HepG2 (cell line): Measurements from ENCODE around the gene BAHCC1. TPM values are rescaled to one million over a fixed set of nuclear protein-coding genes. Genes with fewer than 3 reads are reported as not detected.
A peak's percentile ranks its signal among the peaks of the same experiment; 100 is the strongest.

ENCODE experiments used
- HOXA5 ChIP-seq: sonication (generic); formaldehyde crosslinking; IDR thresholded peaks from 2 replicates; pipeline ENCODE4 v1.4.0; 2020; ENCODE audit warnings: missing genetic modification reagents
- MBD4 ChIP-seq: IDR thresholded peaks from 2 replicates; pipeline ENCODE4 v1.6.1; 2012; ENCODE audit warnings: low read length, inconsistent platforms, borderline replicate concordance
- MED8 ChIP-seq: sonication (generic); formaldehyde crosslinking; IDR thresholded peaks from 2 replicates; pipeline ENCODE4 v1.8.1; 2023; ENCODE audit warnings: mild to moderate bottlenecking, missing genetic modification reagents; ENCODE audit not compliant: insufficient replicate concordance
- PRMT3 ChIP-seq: sonication (generic); formaldehyde crosslinking; IDR thresholded peaks from 2 replicates; pipeline ENCODE4 v1.8.1; 2022; ENCODE audit warnings: low read depth, mild to moderate bottlenecking, moderate library complexity, missing genetic modification reagents, borderline replicate concordance
- SP1 ChIP-seq, 2 experiments: fragments of 450-650 bp in 1 of 2; sonication (generic) in 1 of 2; formaldehyde crosslinking in 1 of 2; IDR thresholded peaks; 2 replicates each; pipeline versions ENCODE4 v1.4.0 to v1.6.1; 2016 to 2020; ENCODE audit warnings: missing genetic modification reagents in 1 of 2
- TSC22D2 ChIP-seq: sonication (generic); formaldehyde crosslinking; IDR thresholded peaks from 2 replicates; pipeline ENCODE4 v1.5.1; 2020; ENCODE audit warnings: missing genetic modification reagents, mild to moderate bottlenecking, borderline replicate concordance
- ZNF224 ChIP-seq: sonication (generic); formaldehyde crosslinking; IDR thresholded peaks from 2 replicates; pipeline ENCODE4 v1.5.0; 2020; ENCODE audit warnings: mild to moderate bottlenecking, missing genetic modification reagents
- ZNF264 ChIP-seq: sonication (generic); formaldehyde crosslinking; IDR thresholded peaks from 2 replicates; pipeline ENCODE4 v1.4.0; 2020; ENCODE audit warnings: missing genetic modification reagents
- ZNF550 ChIP-seq: sonication (generic); formaldehyde crosslinking; IDR thresholded peaks from 2 replicates; pipeline ENCODE4 v1.4.0; 2020; ENCODE audit warnings: mild to moderate bottlenecking, missing genetic modification reagents, borderline replicate concordance
- ZNF703 ChIP-seq: sonication (generic); formaldehyde crosslinking; IDR thresholded peaks from 2 replicates; pipeline ENCODE4 v1.5.1; 2020; ENCODE audit warnings: missing genetic modification reagents, mild to moderate bottlenecking, moderate library complexity, borderline replicate concordance
- ZNF776 ChIP-seq: sonication (generic); formaldehyde crosslinking; IDR thresholded peaks from 2 replicates; pipeline ENCODE4 v1.4.0; 2020; ENCODE audit warnings: mild to moderate bottlenecking, missing genetic modification reagents
- polyA plus RNA-seq, 8 experiments: library from polyadenylated mRNA; depleted of rRNA in 3 of 8; stranded (reverse) in 7 of 8; unstranded in 1 of 8; fragments of >200 nt; fragmentation: Illumina TruSeq in 4 of 8; extraction: Trizol in 4 of 8; gene quantifications; 2 replicates each; pipeline versions ENCODE4 v1.2.1 to v1.2.3, GENCODE V29; 2011 to 2016; ENCODE audit warnings: low read depth in 4 of 8, missing spikeins in 1 of 8, mixed read lengths in 1 of 8; ENCODE audit not compliant: insufficient read depth in 1 of 8
- total RNA-seq, 5 experiments: library from RNA; depleted of rRNA; stranded (reverse); fragments of >200 nt; fragmentation: Illumina TruSeq; extraction: Trizol; gene quantifications; 2 replicates each; pipeline ENCODE4 v1.2.3, GENCODE V29; 2016; ENCODE audit warnings: low read depth in 1 of 5
- TF ChIP-seq, protein P1 (sequence below): sonication (generic); formaldehyde crosslinking; IDR thresholded peaks from 2 replicates; pipeline ENCODE4 v1.8.1; 2023; ENCODE audit warnings: mild to moderate bottlenecking, missing genetic modification reagents, borderline replicate concordance
- TF ChIP-seq, protein P2 (sequence below): fragments of 450-650 bp; IDR thresholded peaks from 2 replicates; pipeline ENCODE4 v1.6.1; 2016
- TF ChIP-seq, protein P3 (sequence below): sonication (generic); formaldehyde crosslinking; IDR thresholded peaks from 2 replicates; pipeline ENCODE4 v1.4.0; 2020; ENCODE audit warnings: mild to moderate bottlenecking, missing genetic modification reagents
- TF ChIP-seq, protein P4 (sequence below): sonication (generic); formaldehyde crosslinking; IDR thresholded peaks from 2 replicates; pipeline ENCODE4 v1.8.0; 2022; ENCODE audit warnings: missing genetic modification reagents, mild to moderate bottlenecking, borderline replicate concordance
- TF ChIP-seq, protein P5 (sequence below), 2 experiments: sonication (generic) in 1 of 2; formaldehyde crosslinking in 1 of 2; IDR thresholded peaks; 2 replicates each; pipeline versions ENCODE4 v1.6.1 to v1.9.0; 2014 to 2022; ENCODE audit warnings: antibody characterized with exemption in 1 of 2, borderline replicate concordance in 1 of 2, inconsistent platforms in 1 of 2, low read depth in 1 of 2, missing genetic modification reagents in 1 of 2

Gene BAHCC1
- total and polyA plus RNA-seq, 2 of the 13 experiments (the other 11 are each of a cell fraction or from before 2014, with no cell fraction given) = 1.4 to 1.7 TPM

DNA sequence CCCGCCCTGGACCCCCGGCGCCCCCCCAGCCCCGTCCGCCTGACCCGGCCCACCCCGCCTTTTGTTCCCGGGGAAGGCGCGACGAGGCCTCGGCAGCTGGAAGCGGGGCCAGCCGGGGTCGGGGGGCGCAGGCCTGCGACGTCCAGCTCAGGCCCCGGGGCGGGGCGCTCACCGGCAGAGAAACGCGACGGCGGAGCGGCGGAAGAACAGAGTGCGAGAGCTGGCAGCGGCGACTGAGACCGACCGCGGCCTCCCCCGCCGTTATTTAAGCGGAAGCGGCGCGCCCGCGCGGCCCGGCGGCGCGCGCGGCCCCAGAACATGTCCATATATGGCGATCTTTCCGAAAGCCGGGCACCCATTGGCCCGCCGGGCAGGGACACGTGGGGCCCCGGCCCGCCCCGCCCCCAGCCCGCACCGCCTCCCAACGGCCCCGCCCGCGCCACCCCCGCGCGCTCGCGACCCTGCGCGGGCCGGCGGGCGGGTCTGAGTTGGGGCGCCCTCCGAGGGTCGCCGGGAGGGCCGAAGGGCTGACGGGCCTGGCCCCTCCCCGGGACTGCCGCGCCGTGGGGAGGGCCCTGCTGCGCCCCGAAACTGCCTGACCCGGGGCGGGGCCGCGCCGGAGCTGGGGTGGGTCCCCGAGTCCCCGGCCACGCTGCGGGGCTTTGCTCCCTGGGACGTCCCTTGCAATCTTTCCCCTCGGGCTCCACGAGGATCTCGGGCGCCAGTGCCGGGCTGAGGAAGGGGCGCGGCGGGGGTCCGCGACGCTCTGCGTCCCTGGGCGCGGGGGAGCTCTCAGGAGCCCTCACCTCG lies 117.5 kb downstream of the BAHCC1 start, which contains the start of gene ACTG1 (continued):
- TF ChIP-seq ZNF550 (CRISPR knock-in tag) (no peak), ZNF264 (CRISPR knock-in tag) (0 out of 2 replicates have a peak, but pooled peaks have one; percentile 30), PRMT3 (CRISPR knock-in tag) (no peak), ZNF224 (CRISPR knock-in tag) (no peak), ZNF703 (CRISPR knock-in tag) (no peak), MBD4 (no peak), SP1 (IDR thresholded peaks at IDR 0.05) (no peak), SP1 (CRISPR knock-in tag; IDR thresholded peaks at IDR 0.05) (peak; percentile 22), HOXA5 (CRISPR knock-in tag) (peak; percentile 85), TSC22D2 (CRISPR knock-in tag) (peak; percentile 82; the same call in 1 of the 2 replicates), MED8 (peak; percentile 67), ZNF776 (peak; percentile 28; the same call in 1 of the 2 replicates)
- TF ChIP-seq, protein P1, sequence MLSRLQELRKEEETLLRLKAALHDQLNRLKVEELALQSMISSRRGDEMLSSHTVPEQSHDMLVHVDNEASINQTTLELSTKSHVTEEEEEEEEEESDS = no peak
- TF ChIP-seq, protein P2, sequence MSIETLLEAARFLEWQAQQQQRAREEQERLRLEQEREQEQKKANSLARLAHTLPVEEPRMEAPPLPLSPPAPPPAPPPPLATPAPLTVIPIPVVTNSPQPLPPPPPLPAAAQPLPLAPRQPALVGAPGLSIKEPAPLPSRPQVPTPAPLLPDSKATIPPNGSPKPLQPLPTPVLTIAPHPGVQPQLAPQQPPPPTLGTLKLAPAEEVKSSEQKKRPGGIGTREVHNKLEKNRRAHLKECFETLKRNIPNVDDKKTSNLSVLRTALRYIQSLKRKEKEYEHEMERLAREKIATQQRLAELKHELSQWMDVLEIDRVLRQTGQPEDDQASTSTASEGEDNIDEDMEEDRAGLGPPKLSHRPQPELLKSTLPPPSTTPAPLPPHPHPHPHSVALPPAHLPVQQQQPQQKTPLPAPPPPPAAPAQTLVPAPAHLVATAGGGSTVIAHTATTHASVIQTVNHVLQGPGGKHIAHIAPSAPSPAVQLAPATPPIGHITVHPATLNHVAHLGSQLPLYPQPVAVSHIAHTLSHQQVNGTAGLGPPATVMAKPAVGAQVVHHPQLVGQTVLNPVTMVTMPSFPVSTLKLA = no peak
- TF ChIP-seq, protein P3, sequence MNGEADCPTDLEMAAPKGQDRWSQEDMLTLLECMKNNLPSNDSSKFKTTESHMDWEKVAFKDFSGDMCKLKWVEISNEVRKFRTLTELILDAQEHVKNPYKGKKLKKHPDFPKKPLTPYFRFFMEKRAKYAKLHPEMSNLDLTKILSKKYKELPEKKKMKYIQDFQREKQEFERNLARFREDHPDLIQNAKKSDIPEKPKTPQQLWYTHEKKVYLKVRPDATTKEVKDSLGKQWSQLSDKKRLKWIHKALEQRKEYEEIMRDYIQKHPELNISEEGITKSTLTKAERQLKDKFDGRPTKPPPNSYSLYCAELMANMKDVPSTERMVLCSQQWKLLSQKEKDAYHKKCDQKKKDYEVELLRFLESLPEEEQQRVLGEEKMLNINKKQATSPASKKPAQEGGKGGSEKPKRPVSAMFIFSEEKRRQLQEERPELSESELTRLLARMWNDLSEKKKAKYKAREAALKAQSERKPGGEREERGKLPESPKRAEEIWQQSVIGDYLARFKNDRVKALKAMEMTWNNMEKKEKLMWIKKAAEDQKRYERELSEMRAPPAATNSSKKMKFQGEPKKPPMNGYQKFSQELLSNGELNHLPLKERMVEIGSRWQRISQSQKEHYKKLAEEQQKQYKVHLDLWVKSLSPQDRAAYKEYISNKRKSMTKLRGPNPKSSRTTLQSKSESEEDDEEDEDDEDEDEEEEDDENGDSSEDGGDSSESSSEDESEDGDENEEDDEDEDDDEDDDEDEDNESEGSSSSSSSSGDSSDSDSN (CRISPR knock-in tag) = peak; percentile 22; the same call in 1 of the 2 replicates
- TF ChIP-seq, protein P4, sequence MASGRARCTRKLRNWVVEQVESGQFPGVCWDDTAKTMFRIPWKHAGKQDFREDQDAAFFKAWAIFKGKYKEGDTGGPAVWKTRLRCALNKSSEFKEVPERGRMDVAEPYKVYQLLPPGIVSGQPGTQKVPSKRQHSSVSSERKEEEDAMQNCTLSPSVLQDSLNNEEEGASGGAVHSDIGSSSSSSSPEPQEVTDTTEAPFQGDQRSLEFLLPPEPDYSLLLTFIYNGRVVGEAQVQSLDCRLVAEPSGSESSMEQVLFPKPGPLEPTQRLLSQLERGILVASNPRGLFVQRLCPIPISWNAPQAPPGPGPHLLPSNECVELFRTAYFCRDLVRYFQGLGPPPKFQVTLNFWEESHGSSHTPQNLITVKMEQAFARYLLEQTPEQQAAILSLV = peak; percentile 69; the same call in 1 of the 2 replicates
- TF ChIP-seq, protein P5, sequence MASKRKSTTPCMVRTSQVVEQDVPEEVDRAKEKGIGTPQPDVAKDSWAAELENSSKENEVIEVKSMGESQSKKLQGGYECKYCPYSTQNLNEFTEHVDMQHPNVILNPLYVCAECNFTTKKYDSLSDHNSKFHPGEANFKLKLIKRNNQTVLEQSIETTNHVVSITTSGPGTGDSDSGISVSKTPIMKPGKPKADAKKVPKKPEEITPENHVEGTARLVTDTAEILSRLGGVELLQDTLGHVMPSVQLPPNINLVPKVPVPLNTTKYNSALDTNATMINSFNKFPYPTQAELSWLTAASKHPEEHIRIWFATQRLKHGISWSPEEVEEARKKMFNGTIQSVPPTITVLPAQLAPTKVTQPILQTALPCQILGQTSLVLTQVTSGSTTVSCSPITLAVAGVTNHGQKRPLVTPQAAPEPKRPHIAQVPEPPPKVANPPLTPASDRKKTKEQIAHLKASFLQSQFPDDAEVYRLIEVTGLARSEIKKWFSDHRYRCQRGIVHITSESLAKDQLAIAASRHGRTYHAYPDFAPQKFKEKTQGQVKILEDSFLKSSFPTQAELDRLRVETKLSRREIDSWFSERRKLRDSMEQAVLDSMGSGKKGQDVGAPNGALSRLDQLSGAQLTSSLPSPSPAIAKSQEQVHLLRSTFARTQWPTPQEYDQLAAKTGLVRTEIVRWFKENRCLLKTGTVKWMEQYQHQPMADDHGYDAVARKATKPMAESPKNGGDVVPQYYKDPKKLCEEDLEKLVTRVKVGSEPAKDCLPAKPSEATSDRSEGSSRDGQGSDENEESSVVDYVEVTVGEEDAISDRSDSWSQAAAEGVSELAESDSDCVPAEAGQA (IDR thresholded peaks at IDR 0.05; ENCODE audit: low read depth) = 0 out of 2 replicates have a peak, but pooled peaks have one; percentile 11
- TF ChIP-seq, protein P5 (CRISPR knock-in tag; IDR thresholded peaks at IDR 0.05; ENCODE audit: borderline replicate concordance) = 0 out of 2 replicates have a peak, but pooled peaks have one; percentile 8
